NCI-H1694 treated with DMSO at 0.1 percent for 48 hours (cell line): ENCODE data around the gene PAFAH2.

Experiments
- DNase-seq: peaks from one replicate; lab custom pipeline; 2025; lab: John Stamatoyannopoulos, UW

The PAFAH2 gene

DNA sequence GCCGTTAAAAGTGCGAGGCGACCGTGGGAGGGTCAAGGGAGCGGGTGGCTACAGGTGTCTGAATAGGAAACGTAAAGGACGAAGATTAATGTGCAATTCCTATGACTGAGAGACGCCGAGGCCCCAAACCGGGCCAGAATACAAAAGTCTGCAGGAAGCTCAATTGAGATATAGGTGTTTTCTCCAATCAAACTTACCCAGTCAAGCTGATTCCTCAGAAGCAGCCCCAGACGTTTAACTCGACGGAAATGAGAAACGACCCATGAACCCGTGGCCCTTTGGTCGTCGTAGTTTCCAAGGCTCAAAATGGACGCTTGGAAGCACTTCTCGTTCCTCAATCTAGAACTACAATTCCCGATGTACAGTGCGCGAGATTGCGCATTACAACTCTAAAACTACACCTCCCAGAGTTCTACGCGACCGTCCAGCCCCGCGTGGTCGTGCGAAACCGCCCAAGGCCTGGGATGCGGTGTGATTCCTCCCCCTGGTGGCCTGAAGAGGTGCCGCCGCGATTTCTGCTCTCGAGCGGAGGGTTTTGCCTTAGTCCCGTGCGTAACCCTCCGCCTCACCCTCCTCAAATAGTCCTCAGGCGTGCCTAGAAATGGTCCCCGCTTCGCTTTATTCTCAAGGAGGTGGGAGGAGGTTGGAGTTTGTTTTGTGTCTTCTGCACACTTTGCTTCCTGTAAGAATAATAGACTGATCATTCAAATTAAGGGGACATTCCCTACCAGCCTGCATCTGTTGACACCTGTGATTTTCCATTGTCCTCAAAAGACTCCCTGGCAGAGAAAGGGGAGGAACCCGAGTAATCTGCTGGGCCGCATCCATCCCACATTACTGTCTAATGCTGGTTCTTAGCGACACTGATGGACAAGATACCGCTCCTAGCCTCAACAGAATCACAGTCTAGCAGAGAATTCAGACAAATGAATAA, at the start of gene PAFAH2:
TSS of gene PAFAH2 (minus strand) at position 236 of the 934 bp plus-strand sequence. CDS start 7,247 bp downstream, outside the sequence.
- peak; percentile 99 for DNase-seq

DNA sequence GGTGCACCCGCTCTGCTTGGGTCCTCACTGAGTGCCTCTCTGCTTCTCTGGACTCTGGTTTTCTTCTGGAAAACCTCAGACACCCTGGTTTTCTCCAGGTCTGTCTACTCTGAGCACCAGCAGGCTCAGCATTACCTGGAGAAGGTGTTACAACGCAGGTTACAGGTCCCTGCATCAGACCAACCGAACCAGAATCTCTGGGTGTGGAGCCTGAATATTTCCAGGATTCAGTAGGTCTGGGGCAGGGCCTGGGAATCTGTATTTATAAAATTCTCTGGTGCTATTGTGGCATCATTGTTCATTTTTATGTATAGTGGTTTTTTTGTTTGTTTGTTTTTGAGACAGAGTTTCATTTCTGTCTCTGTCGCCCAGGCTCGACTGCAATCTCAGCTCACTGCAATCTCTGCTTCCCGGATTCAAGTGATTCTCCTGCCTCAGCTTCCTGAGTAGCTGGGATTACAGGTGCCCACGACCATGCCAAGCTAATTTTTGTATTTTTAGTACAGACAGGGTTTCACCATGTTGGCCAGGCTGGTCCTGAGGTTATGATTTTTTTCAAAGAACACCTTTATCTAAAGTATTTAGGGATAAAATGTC, 49.5 kb upstream of the PAFAH2 start:
- no peak for DNase-seq

DNA sequence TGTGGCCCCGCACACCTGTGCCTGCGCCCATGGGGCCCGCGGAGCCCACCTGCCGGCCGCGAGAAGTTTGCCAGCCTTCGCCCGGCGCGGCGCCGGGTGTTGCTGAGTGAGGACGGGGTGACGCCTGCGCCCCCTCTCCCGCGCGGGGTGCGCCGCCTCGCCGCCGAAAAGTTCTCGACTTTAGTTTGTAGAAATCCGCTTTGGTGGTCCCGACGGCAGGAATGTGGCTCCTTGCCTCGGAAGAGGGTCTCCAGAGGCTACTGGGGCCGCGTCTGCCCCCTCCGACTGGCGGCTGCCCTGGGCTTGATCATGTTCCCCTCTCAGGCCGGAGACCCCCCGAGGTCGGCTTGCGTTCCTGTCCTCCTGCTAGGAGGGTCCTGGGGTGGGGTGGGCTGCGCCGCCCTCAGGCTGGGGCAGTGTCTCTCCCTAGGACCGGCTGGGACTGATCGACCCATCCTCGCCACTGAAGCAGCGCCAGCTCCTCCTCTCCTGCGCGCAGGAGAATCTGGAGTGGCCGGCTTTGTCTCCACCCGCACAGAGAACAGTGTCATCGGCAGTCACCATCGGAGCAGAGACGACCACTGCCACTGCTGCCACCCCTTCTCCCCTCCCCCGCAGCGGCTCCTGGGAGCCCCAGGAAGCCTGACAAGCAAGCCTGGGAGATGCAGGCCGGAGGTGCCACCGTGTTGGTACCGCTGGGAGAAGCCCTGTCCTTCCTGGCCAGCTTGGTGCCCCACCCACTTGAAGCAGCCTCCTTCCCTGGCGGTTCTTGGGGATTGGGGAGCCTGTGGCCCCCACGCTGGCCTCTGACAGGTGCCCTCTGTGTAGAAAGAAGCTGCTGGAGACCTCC, 48.6 kb upstream of the PAFAH2 start:
- no peak for DNase-seq

DNA sequence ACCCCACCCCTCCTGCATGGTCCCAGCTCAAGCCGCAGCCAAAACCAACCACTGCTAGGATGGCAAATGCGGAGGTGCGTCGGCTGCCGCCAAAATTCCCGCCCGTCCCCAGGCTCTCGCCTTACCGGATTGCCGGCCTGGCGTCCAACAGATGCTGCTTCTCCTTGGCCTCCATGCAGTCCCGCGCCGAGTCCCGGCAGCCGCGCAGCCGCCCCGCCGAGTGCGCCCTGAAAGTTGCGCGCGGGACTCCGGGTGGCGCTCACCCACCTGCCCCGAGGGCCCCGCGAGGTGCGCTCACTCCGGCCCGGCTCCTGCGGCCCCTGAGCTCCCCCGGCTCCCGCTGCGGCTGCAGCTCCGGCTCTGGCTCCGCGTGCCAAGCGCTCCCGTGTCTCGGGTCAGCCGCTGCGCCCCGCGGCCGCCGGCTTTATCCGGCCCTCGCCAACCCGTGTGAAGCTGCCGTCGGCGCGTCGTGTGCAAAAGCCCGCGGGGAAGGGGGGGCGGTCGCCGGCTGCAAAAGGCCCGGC, 47.9 kb upstream of the PAFAH2 start, which contains the start of gene SLC30A2:
TSS of gene SLC30A2 (minus strand) at position 397 of the 524 bp plus-strand sequence. CDS start at position 175, 222 bp downstream.
- no peak for DNase-seq

DNA sequence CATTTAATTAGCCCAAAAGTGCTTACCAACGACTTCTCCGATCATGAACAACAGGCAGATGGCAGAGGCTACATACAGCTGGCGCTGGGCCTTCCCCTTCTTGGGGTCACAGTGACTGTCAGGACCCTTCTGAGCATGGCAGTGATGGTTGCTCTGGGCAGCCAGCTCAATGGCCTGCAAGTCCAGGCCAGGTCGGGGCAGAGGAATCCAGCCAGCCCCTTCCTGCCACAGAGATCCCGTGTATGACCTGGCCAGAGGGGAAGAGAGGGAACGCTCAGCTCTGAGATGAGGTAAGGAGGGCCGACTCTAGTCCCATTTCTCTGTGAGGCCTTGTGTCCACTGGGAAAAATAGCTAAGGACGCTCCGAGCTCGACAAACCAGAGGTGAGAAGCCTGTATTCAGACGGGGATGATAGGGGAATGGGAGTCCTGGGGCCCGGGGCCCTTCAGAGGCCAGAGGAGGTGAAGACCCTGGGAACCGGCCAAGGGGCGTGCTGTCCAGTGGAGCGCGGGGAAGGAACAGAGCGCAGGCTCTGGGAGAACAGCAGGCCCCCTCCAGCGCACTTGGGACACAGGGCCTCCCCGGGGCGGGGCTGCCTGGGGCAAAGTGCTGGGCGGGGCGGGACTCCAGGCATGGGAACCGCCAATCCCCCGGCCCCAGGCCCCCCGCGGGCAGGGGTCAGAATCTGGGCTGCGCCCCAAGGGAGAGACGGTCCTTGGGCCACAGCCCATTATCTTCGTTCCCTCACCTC, 47.3 kb upstream of the PAFAH2 start:
- DNase-seq = peak; percentile 10

DNA sequence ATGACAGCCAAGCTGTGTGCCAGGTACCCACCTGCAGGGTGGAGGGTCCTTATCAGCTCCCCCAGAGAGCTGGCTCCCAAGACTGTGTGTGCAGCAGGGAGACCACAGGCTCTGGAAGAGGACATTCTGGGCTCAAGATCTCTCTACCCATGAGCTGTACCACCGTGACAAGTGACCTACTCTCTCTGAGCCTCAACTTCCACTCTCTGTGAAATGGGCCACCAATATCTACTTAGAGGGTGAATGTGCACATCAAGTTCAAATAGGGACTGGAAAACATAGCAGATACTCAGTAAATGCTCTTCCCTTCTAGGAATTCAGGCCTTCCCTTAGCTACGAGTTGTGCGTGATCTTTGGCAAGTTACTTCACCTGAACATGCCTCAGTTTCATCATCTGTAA, 46.6 kb upstream of the PAFAH2 start:
- DNase-seq = no peak

DNA sequence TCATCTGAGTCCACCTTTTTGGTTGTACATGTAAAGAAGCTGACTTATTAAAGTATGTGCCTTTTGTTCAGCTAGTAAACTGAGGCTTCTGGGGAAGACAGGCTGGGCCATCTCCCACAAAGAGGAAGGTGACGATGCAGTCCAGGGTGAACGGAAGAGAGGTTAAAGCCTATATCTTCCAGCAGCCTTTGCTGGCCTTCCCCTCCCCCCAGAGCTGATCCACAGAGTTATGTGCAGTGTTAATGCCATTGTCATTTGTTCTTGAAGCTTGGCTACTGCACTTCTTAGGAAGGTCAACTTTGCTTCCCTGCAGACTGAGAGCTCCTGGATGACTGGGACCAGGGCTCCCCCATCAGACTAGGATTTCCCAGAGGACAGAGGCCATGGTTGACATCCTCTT, 45.9 kb upstream of the PAFAH2 start:
- DNase-seq = no peak

DNA sequence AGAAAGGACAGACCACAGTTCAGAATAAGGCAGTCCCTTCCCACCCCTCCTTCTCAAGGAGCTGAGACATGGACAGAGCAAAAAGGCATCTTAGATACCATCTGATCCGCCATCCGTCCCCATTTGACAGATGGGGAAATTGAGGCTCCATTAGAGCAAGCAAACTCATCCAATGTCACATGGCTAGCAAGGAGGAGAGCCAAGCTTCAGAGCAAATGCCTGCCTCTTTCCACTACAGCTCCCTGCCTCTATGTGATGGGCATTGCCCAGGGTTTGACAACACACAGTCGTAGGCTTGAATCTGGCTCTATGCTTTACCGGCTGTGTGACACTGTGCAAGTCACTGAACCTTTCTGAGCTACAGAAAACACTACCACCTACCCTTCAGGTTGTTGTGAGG, 44.1 kb upstream of the PAFAH2 start:
- DNase-seq = no peak

DNA sequence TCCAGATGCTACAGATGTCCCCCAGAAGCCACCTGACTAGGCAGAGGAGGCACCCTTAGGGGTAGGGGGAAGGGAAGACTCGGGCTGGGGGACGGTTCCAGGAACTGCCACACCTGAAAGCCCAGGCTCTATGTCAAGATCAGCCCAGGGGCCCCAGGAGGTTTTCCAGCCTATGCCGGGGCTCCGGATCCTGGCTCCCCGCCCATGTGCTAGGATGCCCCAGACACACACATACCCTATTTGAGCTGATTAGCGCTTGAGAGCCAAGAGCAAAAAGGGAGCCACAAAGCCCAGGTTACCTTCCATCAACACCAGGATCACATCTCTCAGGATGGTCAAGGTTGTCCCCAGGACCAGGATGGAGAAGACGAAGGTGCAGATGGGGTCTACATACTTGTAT, 43.5 kb upstream of the PAFAH2 start:
- no peak for DNase-seq

DNA sequence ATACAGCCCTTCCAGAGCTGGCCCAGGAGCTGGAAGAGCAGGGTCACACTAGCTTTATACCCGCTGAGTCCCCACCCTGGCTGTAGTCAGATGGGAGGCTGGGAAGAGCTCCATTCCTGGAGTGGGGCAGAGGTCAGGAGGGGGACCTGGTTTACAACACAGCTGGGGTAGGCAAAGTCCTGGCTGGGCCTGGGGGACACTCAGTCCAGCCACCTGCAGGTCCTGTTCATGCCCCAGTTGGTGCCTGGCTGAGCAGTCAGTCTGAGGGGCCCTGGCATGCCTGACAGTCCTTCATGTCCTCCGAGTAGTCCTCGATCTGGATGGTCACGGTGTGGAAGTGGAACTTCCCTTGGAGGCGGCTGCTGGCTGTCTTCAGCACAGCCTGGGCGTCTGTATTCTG, 41.0 kb upstream of the PAFAH2 start:
- no peak for DNase-seq

DNA sequence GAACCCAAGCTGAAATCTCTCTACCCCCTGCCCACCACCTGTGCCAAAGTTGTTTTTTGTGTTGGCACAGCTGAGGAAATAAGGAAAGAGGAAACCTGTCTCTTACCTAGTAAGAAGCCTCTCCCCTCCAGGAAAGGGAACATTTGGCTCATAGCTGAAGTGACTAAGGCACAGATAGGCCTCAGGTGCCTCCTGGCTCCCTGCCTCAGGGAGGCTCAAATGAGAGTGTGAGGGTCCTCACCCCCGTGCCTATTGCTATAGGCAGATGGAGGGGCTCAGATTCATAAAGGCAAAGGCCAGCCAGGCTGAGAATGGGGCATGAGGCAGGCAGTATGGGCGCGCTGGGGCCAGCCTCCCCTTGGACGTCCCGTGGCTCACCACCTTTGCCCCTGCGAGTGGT, 40.6 kb upstream of the PAFAH2 start:
- DNase-seq = no peak

DNA sequence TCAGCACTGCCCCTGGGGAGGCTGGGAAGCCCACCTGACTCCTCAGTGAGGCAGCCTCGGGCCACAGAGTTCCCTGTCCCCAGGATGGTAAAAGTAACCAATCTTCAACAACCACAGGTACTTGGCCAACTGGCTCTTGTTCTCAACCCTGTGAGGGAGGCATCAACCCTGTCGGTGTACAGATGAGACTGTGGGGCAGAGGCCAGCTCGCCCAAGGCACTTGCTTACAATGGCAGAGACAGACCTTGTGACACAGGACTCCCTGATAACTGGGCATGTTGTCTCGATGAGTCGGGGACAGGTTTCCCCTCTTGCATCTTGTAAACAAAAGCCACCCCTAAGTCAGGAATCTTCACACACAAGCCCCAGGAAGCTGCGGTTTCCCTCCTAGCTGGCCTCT, 40.0 kb upstream of the PAFAH2 start:
- no peak for DNase-seq

DNA sequence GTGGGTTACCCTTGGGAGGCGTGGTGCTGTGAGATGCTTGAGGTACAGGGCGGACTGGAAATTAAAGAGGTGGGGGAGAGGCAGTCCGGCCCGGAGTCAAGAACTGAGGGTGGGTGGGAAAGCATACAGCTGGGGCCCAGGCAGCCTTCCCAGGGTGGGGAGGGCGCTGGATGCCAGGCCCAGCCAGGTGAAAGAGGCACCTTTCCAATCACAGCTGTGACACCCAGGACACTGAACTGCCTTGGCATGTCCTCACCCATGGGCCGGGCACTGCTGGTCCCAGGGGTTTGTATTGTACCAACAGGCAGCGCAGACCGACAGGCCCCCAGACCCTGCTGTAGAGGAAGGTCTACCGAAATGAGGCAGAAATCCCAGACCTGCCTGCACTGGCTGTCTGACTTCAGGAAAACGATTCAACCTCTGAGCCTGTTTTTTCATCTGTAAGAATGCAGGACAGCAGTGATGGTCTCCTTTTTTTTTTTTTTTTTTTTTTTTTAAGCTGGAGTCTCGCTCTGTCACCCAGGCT, 39.0 kb upstream of the PAFAH2 start:
- no peak for DNase-seq

DNA sequence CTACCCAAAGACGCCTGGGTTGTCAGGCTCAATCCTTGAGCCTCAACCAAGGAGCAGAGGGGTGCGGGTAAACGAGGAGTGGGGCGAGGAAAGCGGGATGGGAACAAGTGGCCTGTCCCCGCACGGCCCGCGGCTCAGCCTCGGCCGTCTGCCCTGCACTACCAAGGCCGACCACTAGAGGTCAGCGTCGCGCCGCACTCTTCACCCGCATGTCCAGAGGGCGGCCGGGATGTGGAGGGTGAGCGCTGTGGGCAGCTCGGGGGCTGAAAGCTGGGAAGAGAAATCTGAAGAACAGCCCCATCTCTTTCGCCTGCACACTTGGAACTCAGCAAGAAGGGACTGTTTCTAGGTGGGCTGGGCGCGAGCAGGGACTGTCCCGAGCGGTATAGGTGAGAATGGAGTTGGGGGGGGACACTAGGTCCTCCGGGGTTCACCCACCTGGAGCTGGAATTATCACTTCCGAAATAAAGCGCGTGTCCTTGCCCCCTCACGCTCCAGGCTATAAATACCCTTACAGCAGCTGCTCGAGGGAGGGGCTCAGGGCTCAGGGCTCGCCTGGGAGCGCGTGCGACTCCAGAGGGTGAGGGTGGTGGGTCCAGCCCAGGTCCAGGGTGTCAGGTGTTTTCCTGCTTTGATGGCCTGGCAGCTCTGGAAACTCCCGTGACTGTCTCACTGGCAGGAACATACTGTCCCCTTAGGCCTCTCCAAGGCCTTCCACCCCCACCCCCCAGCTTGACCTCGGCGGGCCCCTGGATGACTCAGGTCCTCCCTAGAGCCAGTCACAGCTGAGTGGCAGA, 38.3 kb upstream of the PAFAH2 start:
- peak; percentile 35 for DNase-seq

DNA sequence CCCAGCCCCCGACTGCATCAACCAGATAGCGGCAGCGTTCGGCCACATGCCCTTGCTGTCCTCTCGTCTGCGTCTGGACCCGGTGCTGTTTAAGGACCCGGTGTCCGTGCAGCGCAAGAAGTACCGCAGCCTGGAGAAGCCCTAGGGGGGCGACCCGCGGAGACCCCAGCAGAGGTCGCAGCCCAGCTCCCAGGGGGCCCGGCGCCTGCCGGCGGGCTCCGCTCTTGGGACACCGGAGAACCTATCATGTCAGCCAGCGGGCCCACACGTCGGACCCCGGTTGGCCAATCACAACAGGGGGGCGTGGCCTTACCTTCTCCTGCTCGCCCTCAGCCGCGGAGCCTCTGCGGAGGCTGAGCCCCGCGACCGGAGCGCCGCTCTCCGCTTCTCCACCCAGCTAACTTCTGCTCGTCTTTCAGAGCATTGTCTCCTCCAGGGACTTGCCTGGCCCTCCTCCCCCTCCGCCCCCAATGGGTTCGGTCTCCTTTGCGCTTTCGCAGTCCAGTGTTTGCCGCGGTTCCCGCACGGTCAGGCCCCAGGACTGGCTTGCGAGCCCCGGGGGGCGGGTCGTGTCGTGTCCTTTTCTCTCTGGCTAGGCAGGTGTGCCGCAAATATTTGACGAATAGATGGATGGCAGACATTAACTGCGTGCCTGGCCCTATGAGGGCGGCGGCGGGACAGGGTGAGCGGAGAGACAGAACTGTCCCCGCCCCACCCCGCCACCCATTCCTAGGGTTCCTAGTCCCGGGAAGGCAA, 37.5 kb upstream of the PAFAH2 start:
- peak; percentile 92 for DNase-seq

DNA sequence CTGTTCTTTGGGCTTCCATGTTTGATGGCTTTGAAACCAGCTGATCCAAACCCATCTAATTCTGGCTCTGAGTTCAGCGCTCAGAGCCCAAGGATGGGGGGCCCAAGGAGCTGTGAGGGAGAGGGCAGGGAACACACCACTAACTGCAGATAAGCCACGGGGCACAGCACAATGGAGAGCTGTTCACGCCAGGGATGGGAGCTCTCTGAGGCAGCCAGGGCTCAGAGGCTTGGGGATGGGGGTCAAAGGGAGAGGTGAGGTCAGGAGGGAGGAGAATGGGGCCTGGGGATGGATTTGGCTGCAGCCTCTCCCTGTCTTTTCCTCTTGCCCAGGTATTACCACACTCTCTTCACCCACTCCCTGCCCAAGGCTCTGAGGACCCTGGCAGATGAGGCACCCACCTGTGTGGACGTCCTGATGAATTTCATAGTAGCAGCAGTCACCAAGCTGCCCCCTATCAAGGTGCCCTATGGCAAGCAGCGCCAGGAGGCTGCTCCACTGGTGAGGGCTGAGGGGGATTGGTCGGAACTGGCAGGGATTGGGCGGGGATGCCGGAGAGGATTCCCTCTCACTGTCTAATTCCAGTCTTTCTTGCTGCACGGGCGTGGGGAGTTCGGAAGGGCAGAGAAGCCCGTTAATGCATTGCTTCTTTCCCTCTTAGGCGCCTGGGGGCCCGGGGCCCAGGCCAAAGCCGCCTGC, 36.8 kb upstream of the PAFAH2 start:
- no peak for DNase-seq

DNA sequence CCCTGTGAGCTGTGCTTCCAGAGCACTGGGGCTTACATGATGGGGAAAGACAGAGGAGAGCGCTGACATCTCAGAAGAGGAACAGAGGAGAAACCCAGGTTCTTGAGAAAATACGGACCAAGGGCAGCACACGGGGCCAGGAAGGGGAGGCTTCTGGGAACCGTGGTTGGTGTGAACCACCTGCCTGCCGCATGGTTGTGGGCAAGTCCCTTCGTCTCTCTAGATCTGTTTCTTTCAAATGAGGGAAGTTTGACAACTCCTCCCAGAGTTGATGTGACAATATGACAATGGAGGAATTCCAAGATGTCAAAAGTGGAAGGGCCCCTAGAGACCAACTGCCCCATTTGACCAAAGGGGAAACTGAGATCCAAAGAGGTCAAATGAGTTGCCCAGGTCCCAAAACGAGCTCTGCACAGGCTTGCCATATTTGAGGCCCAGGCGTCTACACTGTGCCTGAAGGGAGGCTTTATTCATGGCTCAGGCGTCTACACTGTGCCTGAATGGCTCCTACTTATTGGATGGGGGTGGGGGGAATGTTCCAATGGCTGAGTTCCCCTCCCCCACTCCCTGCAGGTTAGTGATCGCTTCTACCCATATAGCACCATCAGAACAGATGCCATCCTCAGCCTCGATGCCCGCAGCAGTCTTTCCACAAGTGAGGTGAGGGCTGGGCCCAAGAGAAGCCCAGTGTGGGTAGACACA, 34.9 kb upstream of the PAFAH2 start:
- DNase-seq = no peak

DNA sequence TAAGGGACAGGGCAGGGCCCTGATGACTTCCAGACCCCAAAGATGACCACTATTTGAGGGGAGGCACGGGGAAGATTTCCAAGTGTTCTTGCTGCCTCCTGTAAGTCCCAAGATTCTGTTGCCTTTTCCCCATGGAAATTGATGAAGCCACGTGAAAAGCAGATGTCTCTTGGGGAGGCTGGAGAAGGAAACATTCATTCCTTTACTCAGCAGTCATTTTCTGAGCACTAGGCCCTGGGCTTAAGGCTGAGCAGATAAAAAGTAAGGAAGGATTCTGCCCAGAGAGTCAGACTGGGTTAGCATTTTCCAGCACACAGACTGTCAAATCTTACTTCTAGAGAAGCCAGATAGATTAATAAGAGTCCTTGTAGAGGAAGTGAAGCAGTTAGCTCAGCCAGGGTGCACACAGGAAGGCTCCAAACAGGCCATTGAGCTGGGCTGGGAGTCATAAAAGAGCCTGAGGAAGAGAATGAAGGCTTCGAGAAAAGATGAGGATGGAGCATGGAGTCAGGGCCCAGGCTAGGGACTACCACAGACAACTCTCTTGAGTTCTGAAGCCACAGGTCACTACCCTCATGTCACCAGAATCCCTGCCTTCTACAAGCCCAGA, 33.9 kb upstream of the PAFAH2 start:
- DNase-seq = no peak
